Astrocyte of the cerebellum (primary cell): ENCODE results near the gene FADS6.

Source experiments
- DNase-seq: peaks from one replicate; pipeline ENCODE4 v3.0.0-alpha.2; 2011; ENCODE audit warnings: low read depth
- H3K4me3 ChIP-seq: 2 replicates; pipeline ENCODE4 v1.5.1; 2011; ENCODE audit warnings: mild to moderate bottlenecking, low read depth, low read length, moderate library complexity
- in situ Hi-C: cut with HindIII; loops from 2 replicates; pipeline ENCODE4 v1.10.0; 2017; ENCODE audit warnings: low sequenced_read_pairs
- TF ChIP-seq, protein P1 (sequence below): IDR thresholded peaks from 2 replicates; pipeline ENCODE4 v1.5.1; 2012; ENCODE audit warnings: low read length, low read depth, moderate library complexity, mild to moderate bottlenecking; ENCODE audit errors: missing control alignments

The FADS6 gene

GRCh38 chr17:74836691-74837467 is 56.6 kb downstream of the FADS6 start:
- DNase-seq, result no peak
- in situ Hi-C loops, result no loop called here
- H3K4me3 ChIP-seq, result no peak overlapping the region
- TF ChIP-seq, protein P1, sequence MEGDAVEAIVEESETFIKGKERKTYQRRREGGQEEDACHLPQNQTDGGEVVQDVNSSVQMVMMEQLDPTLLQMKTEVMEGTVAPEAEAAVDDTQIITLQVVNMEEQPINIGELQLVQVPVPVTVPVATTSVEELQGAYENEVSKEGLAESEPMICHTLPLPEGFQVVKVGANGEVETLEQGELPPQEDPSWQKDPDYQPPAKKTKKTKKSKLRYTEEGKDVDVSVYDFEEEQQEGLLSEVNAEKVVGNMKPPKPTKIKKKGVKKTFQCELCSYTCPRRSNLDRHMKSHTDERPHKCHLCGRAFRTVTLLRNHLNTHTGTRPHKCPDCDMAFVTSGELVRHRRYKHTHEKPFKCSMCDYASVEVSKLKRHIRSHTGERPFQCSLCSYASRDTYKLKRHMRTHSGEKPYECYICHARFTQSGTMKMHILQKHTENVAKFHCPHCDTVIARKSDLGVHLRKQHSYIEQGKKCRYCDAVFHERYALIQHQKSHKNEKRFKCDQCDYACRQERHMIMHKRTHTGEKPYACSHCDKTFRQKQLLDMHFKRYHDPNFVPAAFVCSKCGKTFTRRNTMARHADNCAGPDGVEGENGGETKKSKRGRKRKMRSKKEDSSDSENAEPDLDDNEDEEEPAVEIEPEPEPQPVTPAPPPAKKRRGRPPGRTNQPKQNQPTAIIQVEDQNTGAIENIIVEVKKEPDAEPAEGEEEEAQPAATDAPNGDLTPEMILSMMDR, result no peak

GRCh38 chr17:74836191-74836590 is 57.2 kb downstream of the FADS6 start:
- TF ChIP-seq, protein P1, result no peak
- H3K4me3 ChIP-seq, result no peak overlapping the region
- in situ Hi-C loops, result no loop called here
- DNase-seq, result no peak

GRCh38 chr17:74833501-74834377 is 59.7 kb downstream of the FADS6 start:
- in situ Hi-C loops, result no loop called here
- no peak overlapping the region for H3K4me3 ChIP-seq
- no peak for DNase-seq
- TF ChIP-seq, protein P1, result no peak

DNA sequence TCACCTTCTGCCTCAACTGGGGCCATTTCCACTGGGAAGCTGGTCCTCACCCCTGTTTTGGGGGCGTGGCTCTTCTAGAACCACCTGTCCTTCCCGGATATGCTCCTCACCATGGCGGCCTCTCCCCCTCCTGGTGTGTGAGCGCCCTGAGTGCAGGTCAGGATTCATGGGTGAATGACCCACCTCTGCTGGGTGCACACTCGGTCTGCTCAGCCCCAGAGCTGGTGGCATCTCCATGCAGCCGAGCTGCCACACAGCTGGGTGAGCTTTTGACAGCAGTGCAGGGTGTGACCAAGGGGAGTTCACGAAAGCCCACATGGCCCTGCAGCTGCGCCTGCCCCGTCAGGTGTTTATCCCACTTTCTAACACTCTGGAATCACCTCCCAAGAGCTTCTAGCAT is 61.0 kb downstream of the FADS6 start:
- H3K4me3 ChIP-seq, result no peak overlapping the region
- TF ChIP-seq, protein P1, result no peak
- DNase-seq, result no peak
- in situ Hi-C loops, result no loop called here

DNA sequence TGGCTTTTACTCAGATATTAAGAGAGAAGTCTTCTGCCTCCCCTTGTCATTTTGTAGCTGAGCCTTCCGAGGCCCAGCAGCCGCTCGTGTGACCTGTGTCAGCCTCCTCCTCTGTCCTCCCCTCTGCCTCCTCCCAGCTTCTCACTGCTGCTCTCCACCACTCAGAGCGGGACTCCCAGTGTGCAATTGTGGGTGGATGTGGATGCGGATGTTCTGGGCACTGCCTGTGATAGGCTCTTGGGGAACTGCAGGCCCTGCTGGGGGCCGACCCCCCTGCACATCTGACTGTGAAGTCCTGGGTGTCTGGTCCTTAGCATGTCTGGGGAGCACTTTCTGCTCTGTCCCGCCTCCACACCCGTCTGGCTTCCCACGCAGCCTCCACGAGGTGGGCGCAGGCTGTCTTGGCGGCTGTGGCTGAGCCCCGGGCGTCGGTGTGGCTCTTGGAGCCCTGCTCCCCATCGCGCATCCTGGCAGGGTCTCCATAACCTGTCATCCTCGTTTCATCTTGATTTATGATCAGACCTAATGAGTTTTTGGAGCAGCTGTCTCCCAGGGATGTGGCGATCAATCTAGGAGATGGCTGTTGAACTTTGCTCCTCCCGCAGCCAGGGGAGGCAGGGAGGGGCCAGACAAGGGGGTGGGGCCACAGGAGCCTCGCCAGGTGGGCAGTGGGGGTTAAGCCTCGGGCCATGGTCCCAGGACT is 61.8 kb downstream of the FADS6 start:
- DNase-seq, result no peak
- no peak overlapping the region for H3K4me3 ChIP-seq
- in situ Hi-C loops, result no loop called here
- TF ChIP-seq, protein P1, result no peak

DNA sequence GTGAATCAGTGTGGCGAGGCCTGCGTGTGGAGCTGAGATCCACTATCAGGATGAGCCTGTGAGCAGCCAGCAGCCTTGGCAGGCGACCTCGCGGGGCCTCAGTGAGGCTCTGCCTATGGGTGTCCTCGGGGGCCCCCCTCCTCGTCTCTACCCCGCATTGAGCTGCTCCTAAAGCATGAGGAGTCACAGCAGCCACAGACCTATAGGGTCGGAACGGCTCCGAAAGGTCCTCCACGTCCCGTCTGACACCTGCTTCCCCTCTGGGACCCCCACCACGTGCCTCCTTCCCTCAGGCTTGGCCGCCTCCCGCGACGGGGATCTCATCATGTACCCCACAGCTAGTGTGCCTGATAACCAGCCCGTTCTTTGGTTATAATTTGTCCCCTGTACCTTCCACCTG is 62.6 kb downstream of the FADS6 start:
- no peak overlapping the region for H3K4me3 ChIP-seq
- no peak for DNase-seq
- in situ Hi-C loops, result no loop called here
- TF ChIP-seq, protein P1, result no peak
